Measurements from ENCODE around the gene ANK3. TPM values are rescaled to one million over a fixed set of nuclear protein-coding genes. Genes with fewer than 3 reads are reported as not detected.

The ANK3 gene
- polyA plus RNA-seq, 1 donor from 2014 or later = 114 TPM

GRCh38 chr10:60359066-60359465 lies 30.6 kb downstream of the ANK3 start:
- H3K9me3 ChIP-seq (ENCODE audit: low read length) = no peaks in the 10 kb centered on the region
- H3K79me2 ChIP-seq (replicated peaks; ENCODE audit: insufficient read depth, low read length) = peaks cover 9% of the 10 kb centered on the region
- no peak overlapping the region for H2AFZ ChIP-seq (ENCODE audit: low read depth, low read length)
- H4K20me1 ChIP-seq (ENCODE audit: insufficient read depth) = peaks cover 9% of the 10 kb centered on the region
- TF ChIP-seq EP300 (conservative IDR thresholded peaks at IDR 0.05; ENCODE audit: poor library complexity, severe bottlenecking) (no peak), REST (IDR thresholded peaks at IDR 0.05; ENCODE audit: borderline replicate concordance) (no peak), POLR2AphosphoS5 (IDR thresholded peaks at IDR 0.05) (no peak), CTCF (IDR thresholded peaks at IDR 0.05; ENCODE audit: poor library complexity, severe bottlenecking) (no peak), EZH2 (IDR thresholded peaks at IDR 0.05; ENCODE audit: borderline replicate concordance, insufficient read depth, low read length, poor library complexity, severe bottlenecking) (no peak), TAF1 (IDR thresholded peaks at IDR 0.05; ENCODE audit: low read depth) (no peak), SMC3 (conservative IDR thresholded peaks at IDR 0.05; ENCODE audit: poor library complexity) (no peak), MXI1 (conservative IDR thresholded peaks at IDR 0.05; ENCODE audit: poor library complexity, severe bottlenecking) (no peak), RAD21 (conservative IDR thresholded peaks at IDR 0.05) (no peak)
- no peak overlapping the region for H3K4me2 ChIP-seq (ENCODE audit: low read length)
- H3K4me3 ChIP-seq (ENCODE audit: low read length) = no peak overlapping the region
- no peak overlapping the region for H3K9ac ChIP-seq (ENCODE audit: low read length)
- H3K36me3 ChIP-seq (ENCODE audit: insufficient read depth, low read length) = no peaks in the 10 kb centered on the region
- H3K27ac ChIP-seq (ENCODE audit: low read length) = no peak overlapping the region
- H3K9me2 ChIP-seq (ENCODE audit: insufficient read depth, low read length) = no peaks in the 10 kb centered on the region
- no peaks in the 10 kb centered on the region for H3F3A ChIP-seq (ENCODE audit: insufficient read depth, low read length, poor library complexity, severe bottlenecking)
- no peaks in the 10 kb centered on the region for H3K27me3 ChIP-seq (ENCODE audit: insufficient read depth, low read depth, low read length)

- TF ChIP-seq MXI1 (conservative IDR thresholded peaks at IDR 0.05; ENCODE audit: poor library complexity, severe bottlenecking) (no peak), CTCF (IDR thresholded peaks at IDR 0.05; ENCODE audit: poor library complexity, severe bottlenecking) (no peak), TAF1 (IDR thresholded peaks at IDR 0.05; ENCODE audit: low read depth) (no peak), EZH2 (IDR thresholded peaks at IDR 0.05; ENCODE audit: borderline replicate concordance, insufficient read depth, low read length, poor library complexity, severe bottlenecking) (no peak), EP300 (conservative IDR thresholded peaks at IDR 0.05; ENCODE audit: poor library complexity, severe bottlenecking) (no peak)
- no peaks in the 10 kb centered on the region for H3K27me3 ChIP-seq (ENCODE audit: insufficient read depth, low read depth, low read length)
- H3F3A ChIP-seq (ENCODE audit: insufficient read depth, low read length, poor library complexity, severe bottlenecking) = no peaks in the 10 kb centered on the region
- peaks cover 9% of the 10 kb centered on the region for H4K20me1 ChIP-seq (ENCODE audit: insufficient read depth)
- H3K27ac ChIP-seq (ENCODE audit: low read length) = no peak overlapping the region
- no peaks in the 10 kb centered on the region for H3K9me3 ChIP-seq (ENCODE audit: low read length)
- H3K4me2 ChIP-seq (ENCODE audit: low read length) = no peak overlapping the region
- no peak overlapping the region for H2AFZ ChIP-seq (ENCODE audit: low read depth, low read length)
- no peaks in the 10 kb centered on the region for H3K9me2 ChIP-seq (ENCODE audit: insufficient read depth, low read length)
- peaks cover 9% of the 10 kb centered on the region for H3K79me2 ChIP-seq (replicated peaks; ENCODE audit: insufficient read depth, low read length)
- no peak overlapping the region for H3K4me3 ChIP-seq (ENCODE audit: low read length)
- no peak overlapping the region for H3K9ac ChIP-seq (ENCODE audit: low read length)
- no peaks in the 10 kb centered on the region for H3K36me3 ChIP-seq (ENCODE audit: insufficient read depth, low read length)
These were observed 31.4 kb downstream of the ANK3 start for GRCh38 chr10:60358282-60358681.
